GM12878 (cell line): ENCODE results near the gene BCL2. TPM values are rescaled to one million over a fixed set of nuclear protein-coding genes. Genes with fewer than 3 reads are reported as not detected.

Experiments used
- ATF3 ChIP-seq: IDR thresholded peaks from 2 replicates; pipeline ENCODE4 v1.6.1; 2011; ENCODE audit warnings: low read depth, mild to moderate bottlenecking, low read length, moderate library complexity, borderline replicate concordance; ENCODE audit errors: extremely low read depth
- ATF7 ChIP-seq: fragments of 450-650 bp; IDR thresholded peaks from 2 replicates; pipeline ENCODE4 v1.6.1; 2016; ENCODE audit warnings: low read depth, mild to moderate bottlenecking
- ESRRA ChIP-seq: IDR thresholded peaks from 2 replicates; pipeline ENCODE4 v1.6.1; 2012; ENCODE audit warnings: mild to moderate bottlenecking, low read length, improper control_type of control experiment
- FOXK2 ChIP-seq: fragments of 450-650 bp; IDR thresholded peaks from 2 replicates; pipeline ENCODE4 v1.6.1; 2017; ENCODE audit warnings: mild to moderate bottlenecking, moderate library complexity
- HCFC1 ChIP-seq: fragments of 150-350 bp; IDR thresholded peaks from 2 replicates; pipeline ENCODE4 v1.6.1; 2014; ENCODE audit warnings: low read length
- MEF2B ChIP-seq: fragments of 450-650 bp; IDR thresholded peaks from 2 replicates; pipeline ENCODE4 v1.6.1; 2018; ENCODE audit warnings: mild to moderate bottlenecking, moderate library complexity; ENCODE audit not compliant: partially characterized antibody, poor library complexity, severe bottlenecking
- PAX5 ChIP-seq: IDR thresholded peaks from 2 replicates; pipeline ENCODE4 v1.6.1; 2011; ENCODE audit warnings: low read depth, low read length, borderline replicate concordance
- PBX3 ChIP-seq: IDR thresholded peaks from 2 replicates; pipeline ENCODE4 v1.6.1; 2011; ENCODE audit warnings: mild to moderate bottlenecking, low read depth, low read length, moderate library complexity; ENCODE audit not compliant: insufficient replicate concordance
- PKNOX1 ChIP-seq: fragments of 450-650 bp; IDR thresholded peaks from 2 replicates; pipeline ENCODE4 v1.6.1; 2016; ENCODE audit warnings: mild to moderate bottlenecking
- POU2F2 ChIP-seq: IDR thresholded peaks from 3 replicates; pipeline ENCODE4 v1.6.1; 2011; ENCODE audit warnings: low read depth, mild to moderate bottlenecking, low read length, borderline replicate concordance
- PRDM15 ChIP-seq: fragments of 450-650 bp; formaldehyde crosslinking; IDR thresholded peaks from 2 replicates; pipeline ENCODE4 v1.4.0; 2020; ENCODE audit warnings: mild to moderate bottlenecking, moderate library complexity
- SIN3A ChIP-seq: IDR thresholded peaks from 2 replicates; pipeline ENCODE4 v1.6.1; 2012; ENCODE audit warnings: low read depth, low read length, improper control_type of control experiment
- SKIL ChIP-seq: fragments of 450-650 bp; IDR thresholded peaks from 2 replicates; pipeline ENCODE4 v1.6.1; 2017; ENCODE audit warnings: mild to moderate bottlenecking, low read depth, inconsistent platforms; ENCODE audit not compliant: poor library complexity, severe bottlenecking
- SREBF2 ChIP-seq: IDR thresholded peaks from 2 replicates; pipeline ENCODE4 v1.6.1; 2012; ENCODE audit warnings: mild to moderate bottlenecking, low read length
- TCF3 ChIP-seq: IDR thresholded peaks from 2 replicates; pipeline ENCODE4 v1.6.1; 2012; ENCODE audit warnings: low read depth, mild to moderate bottlenecking, low read length, borderline replicate concordance; ENCODE audit not compliant: insufficient read depth
- USF2 ChIP-seq: IDR thresholded peaks from 2 replicates; pipeline ENCODE4 v1.6.1; 2011; ENCODE audit warnings: low read depth, low read length, improper control_type of control experiment, borderline replicate concordance
- ZNF274 ChIP-seq: IDR thresholded peaks from one replicate; pipeline ENCODE4 v1.8.0; 2011; ENCODE audit not compliant: insufficient read length, insufficient read depth
- polyA plus RNA-seq, 11 experiments: library from polyadenylated mRNA; depleted of rRNA in 4 of 11; unstranded in 6 of 11; stranded (reverse) in 5 of 11; fragments of >200 nt; fragmentation: Nextera tagmentation in 4 of 11; fragmentation: Illumina TruSeq in 1 of 11; extraction: Ambion mirVana in 4 of 11; extraction: Trizol in 1 of 11; gene quantifications; 1 replicate in 1 of 11; 2 replicates in 10 of 11; pipeline versions ENCODE4 v1.2.1 to v1.2.3, GENCODE V29; 2011 to 2016; ENCODE audit warnings: inconsistent platforms in 2 of 11, missing spikeins in 2 of 11, low read depth in 1 of 11
- total RNA-seq, 4 experiments: library from RNA; depleted of rRNA in 3 of 4; stranded (reverse); fragments of >200 nt in 3 of 4; fragmentation: Illumina TruSeq in 1 of 4; extraction: Trizol in 1 of 4; gene quantifications; 2 replicates each; pipeline versions ENCODE4 v1.2.1 to v1.2.3, GENCODE V29; 2013 to 2021

BCL2 gene
- total and polyA plus RNA-seq, 10 of the 15 experiments (the other 5 are each of a cell fraction or from before 2014, with no cell fraction given): 4.1 to 47.8 (median 19.3) TPM

GRCh38 chr18:63155169-63155852, 164.3 kb downstream of the BCL2 start (continued):
- no peak for TF ChIP-seq ATF3
- TF ChIP-seq MEF2B: no peak
- no peak for TF ChIP-seq FOXK2
- peak; percentile 92 for TF ChIP-seq SKIL
- peak; percentile 93 for TF ChIP-seq PBX3
- peak; percentile 93 for TF ChIP-seq ATF7
- no peak for TF ChIP-seq HCFC1
- TF ChIP-seq ESRRA: peak; percentile 80
- peak; percentile 3; the same call in 1 of the 2 replicates for TF ChIP-seq USF2
- TF ChIP-seq SIN3A: 0 out of 2 replicates have a peak, but pooled peaks have one; percentile 19
- TF ChIP-seq ZNF274: no peak
- TF ChIP-seq PAX5: peak; percentile 41; the same call in 1 of the 2 replicates
- peak; percentile 61; the same call in 1 of the 2 replicates for TF ChIP-seq TCF3
- peak; percentile 56; the same call in 2 of the 3 replicates for TF ChIP-seq POU2F2
- no peak for TF ChIP-seq SREBF2
- TF ChIP-seq PKNOX1: peak; percentile 96
- TF ChIP-seq PRDM15 (CRISPR knock-in tag): no peak
